Measurements from ENCODE around the gene MICALL2. TPM values are rescaled to one million over a fixed set of nuclear protein-coding genes. Genes with fewer than 3 reads are reported as not detected.

Gene MICALL2
- polyA plus RNA-seq, 1 of the 3 experiments (the other 2 are of a cell fraction): 38.8 TPM

GRCh38 chr7:1459512-1459892, 232 bp upstream of the MICALL2 start (continued):
- TF ChIP-seq REST (IDR thresholded peaks at IDR 0.05; ENCODE audit: low read depth, low read length): no peak
- TF ChIP-seq RAD21 (IDR thresholded peaks at IDR 0.05; ENCODE audit: low read length): no peak

GRCh38 chr7:1457949-1458682, 1.2 kb downstream of the MICALL2 start:
- Histone ChIP-seq H3K9me2 (no peaks in the 10 kb centered on the region), H3K4me3 (ENCODE audit: low read depth in 2 of 2, low read length in 1 of 2) (peak overlapping the region; percentile 78 to 100), H3K27me3 (ENCODE audit: insufficient read depth) (no peaks in the 10 kb centered on the region), H3K79me2 (ENCODE audit: insufficient read depth) (peaks cover 58% of the 10 kb centered on the region), H2AFZ (ENCODE audit: low read depth) (no peak overlapping the region), H3K9ac (peak overlapping the region; percentile 96), H3K4me1 (ENCODE audit: control insufficient read depth in 1 of 2, insufficient read depth in 2 of 2, low read depth in 1 of 2, low read length in 1 of 2) (peaks cover 17 to 28% of the 10 kb centered on the region in 2 experiments; a peak in 3 of 4 replicates), H3K4me2 (peak overlapping the region; percentile 99), H3F3A (replicated peaks; ENCODE audit: insufficient read depth) (peaks cover 19% of the 10 kb centered on the region), H3K27ac (ENCODE audit: low read depth in 2 of 2, low read length in 1 of 2) (peak overlapping the region in 1 of 2 experiments; percentile 96; a peak in 2 of 4 replicates), H3K9me3 (no peaks in the 10 kb centered on the region), H4K20me1 (ENCODE audit: insufficient read depth) (peaks cover 52% of the 10 kb centered on the region), H3K36me3 (replicated peaks in 1 of 2; ENCODE audit: control insufficient read depth in 1 of 2, insufficient read depth in 2 of 2, low read length in 1 of 2) (peaks cover 0 to 6% of the 10 kb centered on the region in 2 experiments)
- no peak for DNase-seq
- WGBS (ENCODE audit: low lambda C conversion rate): 57% methylated on average over 12 of the region's 23 CpGs
- ChIA-PET POLR2A (interaction anchor here (1.8 kb wide), 1 partner anchor 8 kb away, joined by 4 read pairs; no protein-coding TSS in a partner anchor), CTCF (interaction anchor here (0.7 to 9.2 kb wide), 11 partner anchors 8 to 232 kb away, joined by 3 to 108 read pairs (median 7); no protein-coding TSS in a partner anchor)
- TF ChIP-seq IRF3 (IDR thresholded peaks at IDR 0.05; ENCODE audit: low read depth, low read length) (no peak), REST (IDR thresholded peaks at IDR 0.05; ENCODE audit: low read depth, low read length) (no peak), TEAD4 (IDR thresholded peaks at IDR 0.05; ENCODE audit: borderline replicate concordance, insufficient read depth) (no peak), USF1 (IDR thresholded peaks at IDR 0.05; ENCODE audit: borderline replicate concordance, low read depth) (no peak), POLR2AphosphoS5 (IDR thresholded peaks at IDR 0.05; ENCODE audit: low read depth, low read length) (no peak), MEF2A (IDR thresholded peaks at IDR 0.05; ENCODE audit: borderline replicate concordance, low read depth) (no peak), MXI1 (IDR thresholded peaks at IDR 0.05; ENCODE audit: low read depth, low read length) (no peak), RCOR1 (IDR thresholded peaks at IDR 0.05; ENCODE audit: low read length) (no peak)

Measured in SK-N-SH (cell line).